ENCODE results near the gene RUNX2.

Gene RUNX2

GRCh38 chr6:45439861-45440388 is 111.8 kb downstream of the RUNX2 start:
- TF ChIP-seq POLR2A (IDR thresholded peaks at IDR 0.05; ENCODE audit: low read length) (no peak), GATA1 (IDR thresholded peaks at IDR 0.05; ENCODE audit: low read depth, low read length) (no peak)
- DNase-seq = no peak

- TF ChIP-seq POLR2A (IDR thresholded peaks at IDR 0.05; ENCODE audit: low read length) (no peak), GATA1 (IDR thresholded peaks at IDR 0.05; ENCODE audit: low read depth, low read length) (no peak)
- no peak for DNase-seq
Observed at GRCh38 chr6:45441851-45442453, 113.8 kb downstream of the RUNX2 start.

GRCh38 chr6:45442716-45443115 is 114.6 kb downstream of the RUNX2 start:
- TF ChIP-seq POLR2A (IDR thresholded peaks at IDR 0.05; ENCODE audit: low read length) (no peak), GATA1 (IDR thresholded peaks at IDR 0.05; ENCODE audit: low read depth, low read length) (no peak)
- no peak for DNase-seq

GRCh38 chr6:45445364-45445748 is 117.2 kb downstream of the RUNX2 start:
- TF ChIP-seq GATA1 (IDR thresholded peaks at IDR 0.05; ENCODE audit: low read depth, low read length) (no peak), POLR2A (IDR thresholded peaks at IDR 0.05; ENCODE audit: low read length) (no peak)
- no peak for DNase-seq

- TF ChIP-seq GATA1 (IDR thresholded peaks at IDR 0.05; ENCODE audit: low read depth, low read length) = no peak
- no peak for TF ChIP-seq POLR2A (IDR thresholded peaks at IDR 0.05; ENCODE audit: low read length)
- DNase-seq = peak; percentile 79 to 92
Observed at GRCh38 chr6:45445749-45446549, 117.8 kb downstream of the RUNX2 start.

GRCh38 chr6:45447005-45447404 is 118.9 kb downstream of the RUNX2 start:
- TF ChIP-seq GATA1 (IDR thresholded peaks at IDR 0.05; ENCODE audit: low read depth, low read length) (no peak), POLR2A (IDR thresholded peaks at IDR 0.05; ENCODE audit: low read length) (no peak)
- no peak for DNase-seq

- DNase-seq = no peak
- no peak for TF ChIP-seq POLR2A (IDR thresholded peaks at IDR 0.05; ENCODE audit: low read length)
- no peak for TF ChIP-seq GATA1 (IDR thresholded peaks at IDR 0.05; ENCODE audit: low read depth, low read length)
Observed at GRCh38 chr6:45447716-45448115, 119.6 kb downstream of the RUNX2 start.

- TF ChIP-seq GATA1 (IDR thresholded peaks at IDR 0.05; ENCODE audit: low read depth, low read length) (no peak), POLR2A (IDR thresholded peaks at IDR 0.05; ENCODE audit: low read length) (no peak)
- DNase-seq = no peak
Observed at GRCh38 chr6:45448417-45449389, 120.6 kb downstream of the RUNX2 start.

GRCh38 chr6:45450132-45450531 is 122.0 kb downstream of the RUNX2 start:
- no peak for TF ChIP-seq GATA1 (IDR thresholded peaks at IDR 0.05; ENCODE audit: low read depth, low read length)
- TF ChIP-seq POLR2A (IDR thresholded peaks at IDR 0.05; ENCODE audit: low read length) = no peak
- no peak for DNase-seq

GRCh38 chr6:45450831-45451230 is 122.7 kb downstream of the RUNX2 start:
- TF ChIP-seq GATA1 (IDR thresholded peaks at IDR 0.05; ENCODE audit: low read depth, low read length) (no peak), POLR2A (IDR thresholded peaks at IDR 0.05; ENCODE audit: low read length) (no peak)
- DNase-seq = no peak

GRCh38 chr6:45454008-45454911 is 126.1 kb downstream of the RUNX2 start:
- DNase-seq = no peak
- no peak for TF ChIP-seq POLR2A (IDR thresholded peaks at IDR 0.05; ENCODE audit: low read length)
- no peak for TF ChIP-seq GATA1 (IDR thresholded peaks at IDR 0.05; ENCODE audit: low read depth, low read length)

GRCh38 chr6:45455408-45455807 is 127.3 kb downstream of the RUNX2 start:
- no peak for TF ChIP-seq POLR2A (IDR thresholded peaks at IDR 0.05; ENCODE audit: low read length)
- no peak for TF ChIP-seq GATA1 (IDR thresholded peaks at IDR 0.05; ENCODE audit: low read depth, low read length)
- DNase-seq = no peak

- TF ChIP-seq GATA1 (IDR thresholded peaks at IDR 0.05; ENCODE audit: low read depth, low read length) = no peak
- no peak for TF ChIP-seq POLR2A (IDR thresholded peaks at IDR 0.05; ENCODE audit: low read length)
- DNase-seq = no peak
Observed at GRCh38 chr6:45457141-45457540, 129.0 kb downstream of the RUNX2 start.

Measured in erythroblast (primary cell).